ENCODE measurements around the gene SLC46A1.

GRCh38 chr17:28365487-28365886 is 40.5 kb downstream of the SLC46A1 start:
- no peak for TF ChIP-seq POLR2A (IDR thresholded peaks at IDR 0.05)
- TF ChIP-seq CTCF (IDR thresholded peaks at IDR 0.05): no peak
